Measurements from ENCODE around the gene PRR5L.

DNA sequence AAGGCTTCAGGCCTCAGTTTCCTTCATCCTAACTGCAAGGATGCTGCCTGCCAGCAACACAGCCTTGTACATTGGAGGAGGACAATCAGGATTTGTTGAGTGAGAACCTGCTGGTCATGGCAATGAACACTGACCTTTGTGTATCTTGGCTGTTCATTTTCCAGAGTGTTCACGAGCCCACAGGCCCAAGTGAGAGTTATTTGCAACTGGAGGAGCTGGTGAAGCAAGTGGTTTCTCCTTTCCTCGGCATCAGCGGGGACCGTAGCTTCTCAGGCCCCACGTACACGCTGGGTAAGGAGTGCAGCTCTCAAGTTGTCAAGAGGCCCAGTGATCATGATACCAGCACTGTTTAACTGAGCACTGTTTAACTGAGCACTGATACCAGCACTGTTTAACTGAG, 155.0 kb downstream of the PRR5L start:
- no peak for TF ChIP-seq CTCF (IDR thresholded peaks at IDR 0.05)
- TF ChIP-seq POLR2A (IDR thresholded peaks at IDR 0.05) = no peak

All from tibial nerve (tissue), 3 donors.